B cell (primary cell): ENCODE results near the gene SMIM26.
"Not testable (repeated sequence)": the region's sequence is repeated elsewhere in the genome, so short reads cannot be mapped to it uniquely, and the experiment has no call there.

Experiments
- CTCF ChIP-seq: fragments of 200-600 bp; IDR thresholded peaks from one replicate; pipeline ENCODE4 v1.8.0; 2022; ENCODE audit warnings: antibody characterized with exemption, mild to moderate bottlenecking
- EZH2 ChIP-seq: IDR thresholded peaks from 2 replicates; pipeline ENCODE4 v1.6.1; 2012; ENCODE audit warnings: borderline replicate concordance, low read depth, mild to moderate bottlenecking, moderate library complexity, low read length; ENCODE audit not compliant: insufficient read depth, poor library complexity, severe bottlenecking

- TF ChIP-seq CTCF, EZH2: not testable (repeated sequence)
Measured at GRCh38 chr20:18526761-18527160, 40.5 kb upstream of the SMIM26 start.
